Measurements from ENCODE around the gene KLF11.

GRCh38 chr2:10038716-10039115 lies 4.6 kb upstream of the KLF11 start:
- TF ChIP-seq SP1 (IDR thresholded peaks at IDR 0.05) (no peak), FOXA1 (IDR thresholded peaks at IDR 0.05) (no peak), SUZ12 (IDR thresholded peaks at IDR 0.05) (no peak), HDGF (IDR thresholded peaks at IDR 0.05; ENCODE audit: borderline replicate concordance) (no peak), FOXM1 (IDR thresholded peaks at IDR 0.05; ENCODE audit: borderline replicate concordance) (no peak)

All from HEK293T (cell line).